ENCODE data around the gene HSF5.
"Not testable (repeated sequence)": the region's sequence is repeated elsewhere in the genome, so short reads cannot be mapped to it uniquely, and the experiment has no call there.

The HSF5 gene

DNA sequence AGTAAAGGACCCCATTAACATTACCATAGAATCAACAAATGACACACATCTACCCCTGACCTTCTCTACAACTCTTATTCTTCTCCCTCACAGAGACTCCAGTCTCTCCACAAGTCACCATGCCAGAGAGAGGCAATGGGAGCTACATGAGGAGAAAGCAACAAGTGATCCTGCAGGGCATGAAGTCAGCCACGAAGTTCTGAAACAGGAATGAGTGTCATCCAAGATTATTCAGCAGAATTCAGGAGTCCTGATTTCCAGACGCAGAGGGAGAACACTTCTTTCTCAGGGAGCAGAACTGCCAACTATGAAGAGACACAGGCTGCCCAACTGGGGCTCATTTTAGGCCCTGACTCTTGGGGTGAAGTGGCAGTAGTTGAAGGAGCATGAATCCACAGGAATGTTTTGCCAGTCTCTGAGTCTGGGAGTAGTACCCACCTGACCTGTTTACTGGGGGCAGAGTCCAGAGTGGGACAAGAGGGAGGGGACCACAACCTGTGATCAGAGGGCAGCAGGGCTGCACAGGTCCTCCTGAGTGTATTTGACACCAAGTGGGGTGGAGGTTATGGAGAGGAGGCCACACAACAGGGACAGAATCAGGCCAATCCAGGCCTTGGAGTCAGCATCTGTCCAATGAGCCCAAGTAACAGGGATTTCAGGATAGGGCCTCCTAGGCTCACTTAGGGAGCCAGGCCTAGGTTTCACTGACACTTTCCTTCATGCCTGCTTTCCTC, 28.6 kb upstream of the HSF5 start:
- DNase-seq (ENCODE audit: low read depth in 1 of 2, low spot score in 1 of 2), result no peak

DNA sequence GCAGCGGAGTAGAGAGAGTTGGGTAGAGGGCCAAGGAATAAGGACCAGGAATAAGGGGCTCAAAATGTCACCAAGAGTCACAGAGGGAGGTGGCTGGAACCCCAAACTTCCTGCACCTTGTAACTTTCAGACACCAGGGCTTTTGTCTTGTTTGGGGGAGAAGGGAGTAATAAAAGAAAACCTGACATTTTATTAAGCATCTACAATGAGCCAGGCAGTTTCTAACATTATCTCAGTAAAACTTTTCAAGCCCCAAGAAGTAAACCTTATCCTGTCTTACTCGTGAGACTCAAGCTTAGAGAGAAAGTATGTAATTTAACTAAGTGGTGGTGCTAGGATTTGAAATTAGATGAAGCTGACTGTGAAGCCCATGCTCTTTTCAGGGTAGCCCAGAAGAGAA, 27.1 kb upstream of the HSF5 start:
- DNase-seq (ENCODE audit: low read depth in 1 of 2, low spot score in 1 of 2), result no peak

DNA sequence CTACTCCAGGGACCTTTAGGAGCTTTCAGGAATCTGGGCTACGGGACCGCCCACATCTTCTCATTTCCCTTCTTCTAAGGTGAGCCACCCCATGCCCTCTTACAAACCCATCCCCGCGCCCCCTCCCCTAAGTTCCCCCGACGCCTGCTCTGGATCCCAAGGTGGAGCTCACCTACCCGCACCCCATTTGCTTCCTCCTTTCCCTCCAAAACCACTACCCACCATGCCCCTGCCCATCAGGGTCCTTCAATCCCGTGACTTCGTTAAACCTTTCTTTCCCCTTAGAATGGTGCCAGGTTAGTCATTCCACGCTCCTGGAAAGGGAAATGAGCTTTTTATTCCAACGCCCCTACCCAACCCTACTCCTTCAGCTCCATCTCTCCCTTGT, 26.6 kb upstream of the HSF5 start:
- no peak for DNase-seq (ENCODE audit: low read depth in 1 of 2, low spot score in 1 of 2)

DNA sequence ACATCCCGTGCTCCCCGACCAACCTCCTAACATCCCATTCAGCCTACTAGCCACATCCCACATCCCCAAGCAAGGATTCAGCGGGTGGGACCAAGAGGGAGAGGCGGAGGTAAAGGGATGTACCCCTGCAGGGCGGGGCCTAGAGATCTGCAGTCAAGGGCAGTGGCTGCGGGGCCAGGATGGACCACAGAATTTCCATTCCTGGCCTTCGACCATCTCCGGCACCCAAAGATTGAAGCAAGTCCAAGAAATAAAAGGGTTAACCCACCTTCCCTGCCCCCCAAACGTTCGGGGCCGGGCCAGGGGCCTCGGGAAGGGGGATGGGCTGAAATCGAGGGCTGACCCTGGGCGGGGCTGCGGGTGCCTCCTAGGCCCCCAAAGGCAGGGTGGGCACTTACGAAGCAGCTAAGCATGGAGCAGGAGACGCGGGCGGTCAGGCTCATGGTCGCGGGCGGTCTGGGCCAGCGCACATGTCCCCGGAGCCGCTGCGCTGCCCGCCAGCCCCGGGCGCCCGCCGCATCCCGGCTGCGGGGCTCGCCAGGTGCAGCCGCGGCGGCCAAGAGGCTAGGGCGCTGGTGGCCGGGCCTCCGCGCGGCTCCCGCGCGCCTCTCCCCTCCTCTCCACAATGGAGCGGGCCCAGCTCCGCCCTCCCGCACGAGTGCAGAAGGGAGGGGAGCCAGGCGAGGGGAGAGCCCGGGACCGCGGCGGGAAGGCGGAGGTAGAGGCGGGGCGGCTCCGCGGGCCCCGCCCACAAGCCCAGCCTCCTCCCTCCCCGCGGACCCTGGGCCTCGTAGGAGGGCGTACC, 26.0 kb upstream of the HSF5 start, which contains the start of gene MTMR4:
Gene MTMR4 (minus strand): TSS at position 674 of the 805 bp plus-strand sequence. CDS start 231 bp downstream, at position 443.
- peak; percentile 47 to 67 for DNase-seq (ENCODE audit: low read depth in 1 of 2, low spot score in 1 of 2)

DNA sequence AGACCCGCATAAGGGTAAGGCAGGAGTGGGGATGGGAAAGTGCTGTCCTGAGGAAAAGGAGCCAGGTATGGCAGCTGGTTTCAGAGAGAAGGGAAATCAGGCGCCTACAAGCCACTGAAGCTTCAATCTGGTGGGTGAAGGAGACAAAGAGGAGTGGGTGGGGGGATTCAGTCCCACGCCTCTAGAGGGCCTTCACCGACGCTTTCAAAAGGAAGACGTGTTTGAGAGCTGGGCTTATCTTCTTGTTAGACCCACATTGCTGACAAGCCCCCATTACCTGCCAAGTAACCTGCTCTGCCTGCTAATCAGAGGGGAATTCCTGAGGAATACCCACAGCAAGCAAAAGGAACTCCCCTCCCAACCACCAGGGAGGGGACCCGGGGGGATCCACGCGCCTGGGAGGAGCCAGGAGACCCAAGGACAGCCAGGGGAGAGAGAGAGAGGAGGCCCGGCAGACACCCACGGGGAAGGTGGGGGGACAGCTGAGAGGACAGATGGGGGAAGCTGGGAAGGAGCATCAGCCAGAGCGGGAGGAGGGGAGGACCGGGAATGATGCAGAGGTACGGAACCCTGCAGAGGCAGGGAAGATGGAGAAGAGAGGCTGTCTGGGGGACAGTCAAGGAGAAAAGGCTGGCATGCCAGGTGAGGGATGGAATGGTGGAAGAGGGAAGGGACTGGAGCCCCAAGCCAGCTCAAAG, 25.2 kb upstream of the HSF5 start:
- no peak for DNase-seq (ENCODE audit: low read depth in 1 of 2, low spot score in 1 of 2)

DNA sequence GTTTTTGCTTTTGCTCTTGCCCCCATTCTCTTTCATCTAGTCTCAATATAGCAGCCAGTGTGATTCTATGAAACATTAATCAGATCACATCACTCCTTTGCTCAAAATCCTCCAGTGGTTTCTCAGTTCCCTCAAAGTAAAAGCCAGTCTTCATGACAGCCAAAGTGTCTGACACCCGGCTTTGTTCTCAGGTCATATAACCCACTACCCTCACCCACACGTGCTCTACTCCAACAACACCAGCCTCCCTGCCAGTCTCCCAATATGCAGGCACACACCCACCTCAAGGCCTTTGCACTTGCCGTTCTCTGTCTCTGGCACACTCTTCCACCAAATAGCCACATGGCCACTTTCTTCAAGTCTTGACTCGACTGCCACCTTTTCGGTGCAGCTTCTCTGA, 21.9 kb upstream of the HSF5 start:
- DNase-seq (ENCODE audit: low read depth in 1 of 2, low spot score in 1 of 2), result no peak

DNA sequence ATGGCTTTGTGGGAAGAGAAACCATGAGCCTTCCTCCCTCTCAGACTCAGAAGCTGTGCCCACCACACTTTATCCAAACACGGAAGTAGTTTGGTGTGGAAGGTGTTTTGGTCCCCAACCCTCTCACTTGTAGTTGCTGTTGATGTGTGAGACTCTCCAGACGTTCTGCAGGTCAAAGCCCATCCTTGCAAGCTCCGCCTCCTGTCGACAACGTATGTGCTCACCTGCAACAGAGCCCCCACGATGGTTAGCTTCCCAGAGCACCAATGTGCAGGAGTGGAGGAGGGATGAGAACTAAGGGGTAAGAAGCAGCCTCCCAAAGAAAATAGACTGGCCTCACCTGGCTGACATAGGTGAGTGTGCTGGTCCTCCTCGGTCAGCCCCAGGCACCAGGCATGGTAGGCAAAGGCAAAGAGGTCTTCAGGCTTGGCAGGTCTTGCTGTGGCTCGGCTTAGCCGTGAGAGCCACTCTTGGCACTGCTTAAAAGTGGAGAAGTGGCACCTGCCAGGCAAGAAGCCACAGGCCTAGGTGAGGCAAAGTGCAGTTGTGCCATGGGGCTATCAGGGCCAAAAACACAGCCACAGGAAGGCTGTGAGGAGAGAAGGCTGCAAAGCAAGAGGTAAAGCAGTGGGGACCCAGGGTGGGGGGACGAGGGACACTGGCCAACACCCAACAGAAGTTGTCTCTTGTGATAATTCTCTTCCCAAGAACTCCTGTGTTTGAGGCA, 20.3 kb upstream of the HSF5 start:
- no peak for DNase-seq (ENCODE audit: low read depth in 1 of 2, low spot score in 1 of 2)

DNA sequence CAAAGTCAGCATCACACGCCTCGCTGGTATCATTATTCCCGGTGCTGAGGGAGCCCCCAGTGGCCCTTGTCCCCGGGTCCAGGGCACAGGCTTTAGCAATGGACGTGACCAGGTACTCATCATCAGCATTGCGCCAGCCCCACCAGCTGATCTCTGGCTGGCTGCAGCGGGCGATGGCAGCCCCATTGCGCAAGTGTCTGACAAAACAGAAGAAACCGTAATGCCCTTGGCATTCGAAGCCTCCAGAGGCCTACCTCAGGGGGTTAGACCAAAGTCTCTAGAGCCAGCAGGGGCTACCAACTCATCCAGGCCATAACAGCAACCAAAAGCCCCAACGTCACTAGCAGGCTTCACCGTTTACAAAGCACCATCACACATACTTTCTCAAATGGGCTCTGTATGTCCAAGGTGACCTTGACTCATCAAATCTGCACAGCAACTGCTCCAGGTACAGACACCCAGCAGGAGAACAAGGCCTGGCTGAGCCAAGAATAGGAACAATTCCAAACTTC, 19.0 kb upstream of the HSF5 start:
- DNase-seq (ENCODE audit: low read depth in 1 of 2, low spot score in 1 of 2), result no peak

DNA sequence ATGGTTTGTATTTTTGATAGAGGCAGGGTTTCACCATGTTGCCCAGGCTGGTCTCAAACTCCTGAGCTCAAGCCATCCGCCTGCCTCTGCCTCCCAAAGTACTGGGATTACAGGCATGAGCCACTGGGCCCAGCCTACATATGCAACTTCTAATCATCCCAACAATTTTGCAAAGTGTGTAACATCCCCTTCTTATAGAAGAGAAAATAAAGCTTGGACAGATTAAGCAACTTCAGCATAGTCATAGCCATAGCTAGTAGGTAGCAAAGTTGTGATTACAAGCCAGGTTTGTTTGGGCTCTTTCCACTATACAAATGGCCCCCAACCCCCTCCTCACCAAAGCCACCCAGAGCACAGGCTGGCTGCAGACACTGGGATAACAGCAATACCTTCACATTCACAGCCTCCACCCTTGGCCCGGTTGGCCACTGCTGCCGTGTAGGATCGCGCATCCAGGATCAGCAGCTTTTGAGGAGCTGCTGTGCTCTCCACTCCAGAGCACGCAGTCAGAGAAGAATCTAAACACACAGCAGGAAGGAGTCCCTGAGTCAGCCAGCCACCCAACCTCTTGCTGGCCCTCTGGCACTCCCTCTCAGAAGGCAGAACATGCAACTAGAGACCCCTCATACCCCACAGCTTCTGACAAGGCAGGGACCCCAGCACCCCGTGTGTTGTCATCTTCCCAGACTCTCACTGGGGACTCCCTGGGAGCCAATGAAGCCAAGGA, 18.3 kb upstream of the HSF5 start:
- DNase-seq (ENCODE audit: low read depth in 1 of 2, low spot score in 1 of 2), result no peak

DNA sequence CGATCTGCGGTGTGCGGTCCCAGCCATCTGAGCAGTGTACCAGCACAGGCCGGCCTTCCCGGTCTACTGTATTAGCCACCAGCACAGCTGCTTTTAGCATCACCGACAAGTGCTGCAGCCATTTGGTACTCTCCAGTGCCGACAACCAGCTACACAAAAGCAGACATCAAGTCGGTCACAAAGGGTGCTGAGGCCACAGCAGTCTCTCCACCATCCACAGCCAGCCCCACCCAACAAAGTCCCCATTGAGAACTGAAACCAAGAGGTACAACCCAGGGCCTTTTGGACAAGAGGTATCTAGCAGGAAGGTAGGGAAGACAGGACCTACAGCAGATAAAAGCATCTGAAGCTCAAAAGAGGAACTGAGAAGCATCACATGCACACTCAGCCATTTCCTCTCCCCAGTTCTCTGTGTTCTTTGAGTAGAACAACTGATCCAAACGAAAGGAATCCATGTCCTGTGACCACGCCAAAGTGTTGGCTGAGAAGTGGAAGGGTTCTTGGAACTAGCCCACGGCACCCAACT, 16.7 kb upstream of the HSF5 start:
- no peak for DNase-seq (ENCODE audit: low read depth in 1 of 2, low spot score in 1 of 2)

DNA sequence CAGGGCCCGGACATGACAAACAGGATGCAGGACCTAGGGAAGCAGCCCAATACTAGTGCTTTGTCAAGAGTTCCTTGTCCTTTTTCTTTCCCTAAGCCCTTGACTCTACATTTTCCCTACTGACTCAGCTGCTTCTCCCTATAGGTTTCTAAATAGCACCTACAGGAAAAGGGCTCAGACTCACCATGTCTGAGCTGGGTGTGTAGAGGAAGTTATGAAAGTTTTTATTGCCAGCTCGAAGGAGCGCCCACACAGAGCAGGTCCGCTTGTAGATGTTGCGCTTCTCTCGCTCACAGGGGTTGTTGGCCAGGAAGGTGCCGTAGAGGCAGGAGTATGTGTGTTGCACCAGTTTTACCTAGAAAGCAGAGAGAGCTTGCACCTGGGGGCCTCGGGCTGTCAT, 15.7 kb upstream of the HSF5 start:
- no peak for DNase-seq (ENCODE audit: low read depth in 1 of 2, low spot score in 1 of 2)

DNA sequence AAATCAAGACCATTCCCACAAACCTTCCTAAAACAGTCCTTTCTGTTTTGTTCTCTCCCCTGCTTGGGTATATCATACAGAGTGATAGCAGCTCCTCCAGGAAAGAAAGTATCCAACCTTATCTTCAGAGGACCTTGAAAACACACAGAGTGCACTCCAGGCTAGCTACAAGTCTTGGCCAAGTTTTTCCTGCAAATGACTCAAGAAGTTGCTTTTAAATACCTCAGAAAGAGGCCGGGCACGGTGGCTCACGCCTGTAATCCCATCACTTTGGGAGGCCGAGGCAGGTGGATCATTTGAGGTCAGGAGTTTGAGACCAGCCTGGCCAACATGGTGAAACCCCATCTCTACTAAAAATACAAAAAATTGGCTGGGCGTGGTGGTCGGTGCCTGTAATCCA, 14.9 kb upstream of the HSF5 start:
- DNase-seq (ENCODE audit: low read depth in 1 of 2, low spot score in 1 of 2), result not testable (repeated sequence)

DNA sequence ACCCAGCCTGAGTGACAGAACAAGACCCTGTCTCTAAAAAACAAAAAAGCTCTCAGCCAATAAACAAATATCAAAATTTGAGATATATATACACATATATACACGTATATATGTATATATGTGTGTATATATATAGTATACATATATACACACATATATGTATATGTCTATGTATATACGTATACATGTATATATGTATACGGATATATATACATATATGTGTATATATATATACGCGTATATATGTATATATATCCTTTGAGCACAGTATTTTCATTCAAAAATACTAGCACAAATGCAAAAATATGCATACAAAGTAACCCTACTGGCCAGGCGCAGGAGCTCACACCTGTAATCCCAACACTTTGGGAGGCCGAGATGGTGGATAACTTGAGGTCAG, 13.2 kb upstream of the HSF5 start:
- no peak for DNase-seq (ENCODE audit: low read depth in 1 of 2, low spot score in 1 of 2)

DNA sequence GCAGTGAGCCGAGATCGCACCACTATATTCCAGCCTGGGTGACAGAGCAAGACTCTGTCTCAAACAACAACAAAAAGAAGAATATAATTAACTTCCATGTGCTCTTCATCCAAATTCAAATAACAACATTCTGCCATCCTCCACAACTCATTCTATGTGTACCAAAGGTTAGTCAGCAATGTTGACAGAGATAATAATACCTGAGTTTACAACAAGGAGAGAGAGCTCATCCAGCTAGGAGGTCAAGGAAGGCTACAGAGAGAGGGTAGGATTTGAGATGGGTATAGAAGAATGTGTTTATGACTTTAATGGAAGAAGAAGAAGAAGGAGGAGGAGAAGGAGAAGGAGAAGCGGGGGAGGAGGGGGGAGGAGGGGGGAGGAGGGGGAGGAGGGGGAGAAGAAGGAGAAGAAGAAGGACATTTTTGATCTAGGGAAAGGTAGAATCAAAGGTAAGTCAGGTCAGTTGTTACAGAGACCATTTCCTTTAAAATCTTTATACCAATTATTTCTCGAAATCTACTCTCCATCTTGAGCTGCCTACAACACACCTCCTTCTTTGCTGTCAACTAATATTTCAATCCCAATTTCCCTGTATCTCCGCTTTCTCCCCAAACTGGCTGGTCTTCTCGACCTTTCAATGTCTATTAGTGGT, 10.1 kb upstream of the HSF5 start:
- no peak for DNase-seq (ENCODE audit: low read depth in 1 of 2, low spot score in 1 of 2)

DNA sequence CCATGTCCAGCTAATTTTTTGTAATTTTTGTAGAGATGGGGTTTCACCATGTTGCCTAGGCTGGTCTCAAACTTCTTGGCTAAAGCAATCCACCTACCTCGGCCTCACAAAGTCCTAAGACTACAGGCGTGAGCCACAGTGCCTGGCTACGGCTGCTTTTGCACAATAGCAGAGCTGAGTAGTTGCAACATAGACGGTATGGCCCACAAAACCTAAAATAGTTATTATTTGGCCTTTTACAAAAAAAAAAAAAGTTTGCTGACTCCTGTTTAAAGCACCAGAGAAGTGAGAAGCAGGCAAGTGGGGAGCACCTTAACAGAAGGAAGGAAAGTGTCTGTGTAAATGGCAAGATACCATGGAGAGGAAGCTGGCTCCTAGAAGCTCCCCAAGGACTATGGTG, 5.3 kb upstream of the HSF5 start:
- DNase-seq (ENCODE audit: low read depth in 1 of 2, low spot score in 1 of 2), result no peak

DNA sequence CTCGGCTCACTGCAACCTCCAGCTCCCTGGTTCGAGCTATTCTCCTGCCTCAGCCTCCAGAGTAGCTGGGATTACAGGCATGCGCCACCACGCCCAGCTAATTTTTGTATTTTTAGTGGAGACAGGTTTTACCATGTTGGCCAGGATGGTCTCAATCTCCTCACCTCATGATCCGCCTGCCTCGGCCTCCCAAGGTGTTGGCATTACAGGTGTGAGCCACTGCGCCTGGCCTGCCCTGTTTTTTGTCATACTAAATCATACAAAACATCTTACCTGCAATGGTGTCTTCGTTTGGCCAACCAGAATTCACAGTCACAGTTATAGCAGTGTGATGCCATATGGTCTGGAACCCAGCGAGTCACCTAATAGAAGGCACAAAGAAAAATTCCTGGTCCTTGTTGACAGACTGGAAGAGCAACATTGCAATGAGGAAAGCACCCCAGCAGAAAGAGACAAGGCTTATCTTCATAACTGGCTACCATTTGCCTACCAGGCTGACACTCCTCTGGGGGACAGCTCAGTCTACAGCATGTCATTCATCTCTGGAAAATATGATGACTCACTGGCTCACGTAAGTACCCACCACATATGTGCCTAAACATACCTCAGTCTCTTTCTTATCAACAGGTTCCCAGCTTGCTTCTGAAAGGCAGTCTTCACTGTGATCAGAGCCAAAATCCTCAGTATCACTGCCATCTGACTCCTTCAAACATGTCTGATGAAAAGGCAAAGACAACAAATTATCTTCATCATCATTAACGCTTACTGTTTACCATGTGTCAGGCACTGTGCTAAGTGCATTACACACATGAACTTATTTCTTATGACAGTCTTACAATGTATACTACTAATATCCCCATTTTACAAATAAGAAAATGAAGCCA, 4.3 kb upstream of the HSF5 start:
- DNase-seq (ENCODE audit: low read depth in 1 of 2, low spot score in 1 of 2), result no peak

DNA sequence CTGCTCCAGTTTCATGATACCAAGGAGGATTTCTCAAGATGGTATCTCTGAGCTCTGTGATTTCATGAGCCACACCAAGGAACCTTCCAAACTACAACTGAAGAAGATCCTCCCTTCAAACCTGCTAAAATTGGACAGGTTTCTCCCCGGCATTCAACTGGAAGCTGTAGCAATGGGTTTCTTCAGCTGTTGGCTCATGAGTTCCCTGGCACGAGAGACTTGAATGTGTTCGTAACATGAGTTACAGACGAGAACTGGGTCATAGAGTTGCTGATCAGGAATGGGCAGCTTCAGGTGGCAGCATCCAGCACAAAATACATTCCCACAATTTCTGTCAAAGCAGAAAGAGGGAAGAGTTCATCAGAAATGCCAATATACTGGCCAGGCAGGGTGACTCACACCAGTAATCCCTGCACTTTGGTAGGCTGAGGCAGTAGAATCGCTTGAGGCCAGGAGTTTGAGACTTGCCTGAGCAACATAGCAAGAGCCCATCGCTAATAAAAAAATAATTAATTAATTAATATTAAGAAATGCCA, 3.4 kb upstream of the HSF5 start:
- DNase-seq (ENCODE audit: low read depth in 1 of 2, low spot score in 1 of 2), result no peak

DNA sequence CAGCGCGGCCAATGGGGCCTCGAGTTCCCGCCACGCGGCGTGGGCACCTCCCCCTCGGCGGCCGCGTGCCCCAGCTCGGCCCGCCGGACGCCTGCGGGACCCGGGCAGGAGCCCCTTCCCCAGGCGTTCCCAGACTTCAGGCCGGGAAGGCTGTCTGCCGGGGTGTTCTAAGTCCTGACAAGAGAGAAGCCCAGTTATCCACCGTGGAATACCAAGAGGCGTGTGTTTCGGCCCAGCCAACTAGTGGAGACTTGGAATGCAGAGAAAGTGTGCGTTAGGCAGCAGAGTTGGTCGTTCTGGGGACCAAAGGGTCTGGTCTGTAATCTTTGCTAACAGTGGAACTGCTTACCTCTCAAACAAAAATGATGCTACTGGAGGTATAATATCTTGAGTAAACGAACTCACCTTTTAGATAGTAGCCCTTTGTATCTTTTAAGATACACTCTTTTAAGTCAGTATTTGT, 251 bp upstream of the HSF5 start:
- DNase-seq (ENCODE audit: low read depth in 1 of 2, low spot score in 1 of 2), result no peak
